ENCODE measurements around the gene SWT1.
"Not testable (repeated sequence)": the region's sequence is repeated elsewhere in the genome, so short reads cannot be mapped to it uniquely, and the experiment has no call there.

The SWT1 gene

GRCh38 chr1:185315445-185316071, 158.6 kb downstream of the SWT1 start:
- H3K36me3 ChIP-seq (ENCODE audit: control insufficient read depth, insufficient read depth, low read length, severe bottlenecking), result peaks cover 3% of the 10 kb centered on the region
- peak overlapping the region; percentile 95 for H3K9ac ChIP-seq (ENCODE audit: low read length)
- H3K27me3 ChIP-seq (replicated peaks; ENCODE audit: control insufficient read depth, insufficient read depth, low read length), result no peaks in the 10 kb centered on the region
- peak; percentile 50 for DNase-seq (ENCODE audit: low read depth)
- no peaks in the 10 kb centered on the region for H3K9me3 ChIP-seq (ENCODE audit: control insufficient read depth, low read length)
- peak overlapping the region; percentile 98 for H3K4me3 ChIP-seq (ENCODE audit: low read length)
- H3K4me1 ChIP-seq (ENCODE audit: control insufficient read depth, insufficient read depth, low read length), result peaks cover 32% of the 10 kb centered on the region

GRCh38 chr1:185316163-185317033, 159.4 kb downstream of the SWT1 start:
- H3K9me3 ChIP-seq (ENCODE audit: control insufficient read depth, low read length), result no peaks in the 10 kb centered on the region
- H3K36me3 ChIP-seq (ENCODE audit: control insufficient read depth, insufficient read depth, low read length, severe bottlenecking), result no peaks in the 10 kb centered on the region
- DNase-seq (ENCODE audit: low read depth), result peak; percentile 96
- peaks cover 32% of the 10 kb centered on the region for H3K4me1 ChIP-seq (ENCODE audit: control insufficient read depth, insufficient read depth, low read length)
- H3K4me3 ChIP-seq (ENCODE audit: low read length), result peak overlapping the region; percentile 98
- peak overlapping the region; percentile 95 for H3K9ac ChIP-seq (ENCODE audit: low read length)
- no peaks in the 10 kb centered on the region for H3K27me3 ChIP-seq (replicated peaks; ENCODE audit: control insufficient read depth, insufficient read depth, low read length)

- Histone ChIP-seq H3K4me3 (ENCODE audit: low read length) (peak within 1 kb of the TSS; percentile 98), H3K4me1 (ENCODE audit: control insufficient read depth, insufficient read depth, low read length) (peaks cover 32% of the 10 kb centered on the region), H3K9ac (ENCODE audit: low read length) (peak within 1 kb of the TSS; percentile 95), H3K36me3 (ENCODE audit: control insufficient read depth, insufficient read depth, low read length, severe bottlenecking) (no peaks in the 10 kb centered on the region), H3K27me3 (replicated peaks; ENCODE audit: control insufficient read depth, insufficient read depth, low read length) (no peaks in the 10 kb centered on the region), H3K9me3 (ENCODE audit: control insufficient read depth, low read length) (no peaks in the 10 kb centered on the region)
- DNase-seq (ENCODE audit: low read depth), result peak; percentile 97
These were observed 160.3 kb downstream of the SWT1 start, which contains the start of gene IVNS1ABP for GRCh38 chr1:185317034-185317885. TSS of gene IVNS1ABP (minus strand) at chr1:185317243. CDS start at chr1:185309493, 7,750 bp downstream.

- no peaks in the 10 kb centered on the region for H3K36me3 ChIP-seq (ENCODE audit: control insufficient read depth, insufficient read depth, low read length, severe bottlenecking)
- peaks cover 32% of the 10 kb centered on the region for H3K4me1 ChIP-seq (ENCODE audit: control insufficient read depth, insufficient read depth, low read length)
- no peaks in the 10 kb centered on the region for H3K27me3 ChIP-seq (replicated peaks; ENCODE audit: control insufficient read depth, insufficient read depth, low read length)
- DNase-seq (ENCODE audit: low read depth), result peak; percentile 35
- peak overlapping the region; percentile 67 for H3K9ac ChIP-seq (ENCODE audit: low read length)
- H3K4me3 ChIP-seq (ENCODE audit: low read length), result peak overlapping the region; percentile 98
- H3K9me3 ChIP-seq (ENCODE audit: control insufficient read depth, low read length), result no peaks in the 10 kb centered on the region
These were observed 160.9 kb downstream of the SWT1 start for GRCh38 chr1:185317886-185318310.

GRCh38 chr1:185318431-185319138, 161.6 kb downstream of the SWT1 start:
- peaks cover 32% of the 10 kb centered on the region for H3K4me1 ChIP-seq (ENCODE audit: control insufficient read depth, insufficient read depth, low read length)
- peak overlapping the region; percentile 21 for H3K9ac ChIP-seq (ENCODE audit: low read length)
- no peak for DNase-seq (ENCODE audit: low read depth)
- H3K36me3 ChIP-seq (ENCODE audit: control insufficient read depth, insufficient read depth, low read length, severe bottlenecking), result no peaks in the 10 kb centered on the region
- H3K27me3 ChIP-seq (replicated peaks; ENCODE audit: control insufficient read depth, insufficient read depth, low read length), result no peaks in the 10 kb centered on the region
- peak overlapping the region; percentile 98 for H3K4me3 ChIP-seq (ENCODE audit: low read length)
- no peaks in the 10 kb centered on the region for H3K9me3 ChIP-seq (ENCODE audit: control insufficient read depth, low read length)

GRCh38 chr1:185319139-185319475, 162.1 kb downstream of the SWT1 start:
- Histone ChIP-seq H3K36me3 (ENCODE audit: control insufficient read depth, insufficient read depth, low read length, severe bottlenecking) (no peaks in the 10 kb centered on the region), H3K27me3 (replicated peaks; ENCODE audit: control insufficient read depth, insufficient read depth, low read length) (no peaks in the 10 kb centered on the region), H3K9me3 (ENCODE audit: control insufficient read depth, low read length) (no peaks in the 10 kb centered on the region), H3K4me3 (ENCODE audit: low read length) (peak overlapping the region; percentile 61), H3K9ac (ENCODE audit: low read length) (no peak overlapping the region), H3K4me1 (ENCODE audit: control insufficient read depth, insufficient read depth, low read length) (peaks cover 26% of the 10 kb centered on the region)
- DNase-seq (ENCODE audit: low read depth), result no peak

- not testable (repeated sequence) for H3K9me3 ChIP-seq (ENCODE audit: control insufficient read depth, low read length); DNase-seq (ENCODE audit: low read depth); H3K4me3 ChIP-seq (ENCODE audit: low read length); H3K27me3 ChIP-seq (replicated peaks; ENCODE audit: control insufficient read depth, insufficient read depth, low read length); H3K36me3 ChIP-seq (ENCODE audit: control insufficient read depth, insufficient read depth, low read length, severe bottlenecking); H3K9ac ChIP-seq (ENCODE audit: low read length); H3K4me1 ChIP-seq (ENCODE audit: control insufficient read depth, insufficient read depth, low read length)
These were observed 164.1 kb downstream of the SWT1 start for GRCh38 chr1:185321104-185321503.

GRCh38 chr1:185321653-185322221, 164.8 kb downstream of the SWT1 start:
- not testable (repeated sequence) for H3K27me3 ChIP-seq (replicated peaks; ENCODE audit: control insufficient read depth, insufficient read depth, low read length); H3K4me3 ChIP-seq (ENCODE audit: low read length); H3K4me1 ChIP-seq (ENCODE audit: control insufficient read depth, insufficient read depth, low read length); DNase-seq (ENCODE audit: low read depth); H3K9me3 ChIP-seq (ENCODE audit: control insufficient read depth, low read length); H3K9ac ChIP-seq (ENCODE audit: low read length); H3K36me3 ChIP-seq (ENCODE audit: control insufficient read depth, insufficient read depth, low read length, severe bottlenecking)

GRCh38 chr1:185322636-185323035, 165.7 kb downstream of the SWT1 start:
- Histone ChIP-seq H3K36me3 (ENCODE audit: control insufficient read depth, insufficient read depth, low read length, severe bottlenecking) (no peaks in the 10 kb centered on the region), H3K27me3 (replicated peaks; ENCODE audit: control insufficient read depth, insufficient read depth, low read length) (no peaks in the 10 kb centered on the region), H3K4me3 (ENCODE audit: low read length) (no peak overlapping the region), H3K9ac (ENCODE audit: low read length) (no peak overlapping the region), H3K9me3 (ENCODE audit: control insufficient read depth, low read length) (no peaks in the 10 kb centered on the region), H3K4me1 (ENCODE audit: control insufficient read depth, insufficient read depth, low read length) (peaks cover 9% of the 10 kb centered on the region)
- no peak for DNase-seq (ENCODE audit: low read depth)

- Histone ChIP-seq H3K27me3 (replicated peaks; ENCODE audit: control insufficient read depth, insufficient read depth, low read length) (no peaks in the 10 kb centered on the region), H3K4me1 (ENCODE audit: control insufficient read depth, insufficient read depth, low read length) (no peaks in the 10 kb centered on the region), H3K4me3 (ENCODE audit: low read length) (no peak overlapping the region), H3K9me3 (ENCODE audit: control insufficient read depth, low read length) (no peaks in the 10 kb centered on the region), H3K9ac (ENCODE audit: low read length) (no peak overlapping the region), H3K36me3 (ENCODE audit: control insufficient read depth, insufficient read depth, low read length, severe bottlenecking) (no peaks in the 10 kb centered on the region)
- no peak for DNase-seq (ENCODE audit: low read depth)
These were observed 167.2 kb downstream of the SWT1 start for GRCh38 chr1:185324118-185324517.

All from adipocyte (in vitro differentiated cells).